K562 (cell line): ENCODE measurements around the gene PKLR. TPM values are rescaled to one million over a fixed set of nuclear protein-coding genes. Genes with fewer than 3 reads are reported as not detected.
A peak's percentile ranks its signal among the peaks of the same experiment; 100 is the strongest.

Experiments used
- CHD1 ChIP-seq: fragments of 200-600 bp; sonication (generic); IDR thresholded peaks from one replicate; pipeline ENCODE4 v1.6.1; 2012; ENCODE audit warnings: mild to moderate bottlenecking, moderate library complexity, low read length, inconsistent platforms
- SMC3 ChIP-seq: conservative IDR thresholded peaks from 2 replicates; pipeline ENCODE4 v1.6.1; 2011; ENCODE audit warnings: low read depth, low read length, improper control_type of control experiment; ENCODE audit not compliant: insufficient read depth
- ZNF347 ChIP-seq: fragments of 450-650 bp; formaldehyde crosslinking; IDR thresholded peaks from 2 replicates; pipeline ENCODE4 v1.4.0; 2020; ENCODE audit warnings: low read depth, mild to moderate bottlenecking, moderate library complexity
- ZNF644 ChIP-seq: fragments of 200-800 bp; sonication (Bioruptor generic); IDR thresholded peaks from 2 replicates; pipeline ENCODE4 v1.6.1; 2016; ENCODE audit warnings: low read depth, missing genetic modification characterization, missing compliant biosample characterization
- polyA plus RNA-seq, 8 experiments: library from polyadenylated mRNA; depleted of rRNA in 4 of 8; stranded (reverse) in 5 of 8; unstranded in 3 of 8; fragments of >200 nt; fragmentation: Nextera tagmentation in 2 of 8; fragmentation: Illumina TruSeq in 1 of 8; extraction: Ambion mirVana in 2 of 8; extraction: Trizol in 1 of 8; gene quantifications; 2 replicates each; pipeline versions ENCODE4 v1.2.1 to v1.2.3, GENCODE V29; 2011 to 2014; ENCODE audit warnings: inconsistent platforms in 1 of 8, missing spikeins in 1 of 8
- total RNA-seq, 7 experiments: library from RNA; depleted of rRNA in 6 of 7; stranded (reverse); fragments of >200 nt in 6 of 7; fragmentation: Illumina TruSeq in 2 of 7; extraction: Trizol in 2 of 7; gene quantifications; 2 replicates each; pipeline versions ENCODE4 v1.2.1 to v1.2.3, GENCODE V29; 2011 to 2021; ENCODE audit warnings: low replicate concordance in 1 of 7
- TF ChIP-seq, protein P1 (sequence below), 2 experiments: fragments of 450-650 bp; IDR thresholded peaks; 2 replicates each; pipeline ENCODE4 v1.6.1; 2018; ENCODE audit warnings: mild to moderate bottlenecking in 2 of 2, low read depth in 1 of 2; ENCODE audit not compliant: partially characterized antibody in 2 of 2
- TF ChIP-seq, protein P2 (sequence below), 2 experiments: fragments of 150-350 bp in 1 of 2; IDR thresholded peaks; 2 replicates each; pipeline ENCODE4 v1.6.1; 2012 to 2016; ENCODE audit warnings: low read depth in 2 of 2, low read length in 2 of 2, mild to moderate bottlenecking in 1 of 2, moderate library complexity in 1 of 2
- TF ChIP-seq, protein P3 (sequence below): sonication (generic); formaldehyde crosslinking; IDR thresholded peaks from 2 replicates; pipeline ENCODE4 v1.8.1; 2022; ENCODE audit warnings: missing genetic modification reagents
- TF ChIP-seq, protein P4 (sequence below): fragments of 250-450 bp; sonication (Bioruptor Pico); IDR thresholded peaks from 2 replicates; pipeline ENCODE4 v1.5.0; 2021; ENCODE audit warnings: mild to moderate bottlenecking, moderate library complexity
- TF ChIP-seq, protein P5 (sequence below): fragments of 250-450 bp; sonication (Bioruptor Pico); IDR thresholded peaks from 2 replicates; pipeline ENCODE4 v1.4.0; 2020; ENCODE audit warnings: mild to moderate bottlenecking

Gene PKLR
- total and polyA plus RNA-seq, 9 of the 15 experiments (the other 6 are each of a cell fraction or from before 2014, with no cell fraction given): 10.7 to 78.4 (median 38.2) TPM

DNA sequence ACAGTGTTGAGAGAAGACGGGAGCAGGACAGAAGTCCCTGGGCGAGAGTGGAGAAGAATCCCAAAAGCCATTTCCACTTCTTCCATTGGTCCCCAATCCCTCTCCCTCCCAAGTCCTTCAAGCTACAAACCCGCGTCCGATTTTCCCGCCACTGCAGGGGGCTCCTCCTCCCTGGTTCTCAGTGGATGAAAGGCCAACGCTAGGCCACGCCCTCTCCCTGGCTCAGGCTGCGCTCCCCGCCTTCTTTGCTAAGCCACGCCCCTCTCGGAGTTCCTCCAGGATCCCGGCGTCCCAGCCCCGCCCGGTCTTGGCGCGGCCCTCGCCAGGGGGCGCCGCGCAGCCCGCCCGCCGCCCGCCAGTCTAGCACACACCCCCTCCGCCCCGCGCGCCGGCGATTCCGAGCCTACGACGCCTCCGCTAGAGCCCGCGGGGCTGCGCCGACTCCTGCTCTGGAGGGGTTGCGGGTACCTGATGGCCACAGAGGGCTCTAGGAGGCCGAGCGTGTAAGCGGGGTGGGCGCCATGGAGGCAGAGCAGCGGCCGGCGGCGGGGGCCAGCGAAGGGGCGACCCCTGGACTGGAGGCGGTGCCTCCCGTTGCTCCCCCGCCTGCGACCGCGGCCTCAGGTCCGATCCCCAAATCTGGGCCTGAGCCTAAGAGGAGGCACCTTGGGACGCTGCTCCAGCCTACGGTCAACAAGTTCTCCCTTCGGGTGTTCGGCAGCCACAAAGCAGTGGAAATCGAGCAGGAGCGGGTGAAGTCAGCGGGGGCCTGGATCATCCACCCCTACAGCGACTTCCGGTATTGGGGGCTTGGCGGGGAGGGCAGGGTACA is 24.0 kb downstream of the PKLR start, which contains the start of gene HCN3 (continued):
- TF ChIP-seq, protein P1, sequence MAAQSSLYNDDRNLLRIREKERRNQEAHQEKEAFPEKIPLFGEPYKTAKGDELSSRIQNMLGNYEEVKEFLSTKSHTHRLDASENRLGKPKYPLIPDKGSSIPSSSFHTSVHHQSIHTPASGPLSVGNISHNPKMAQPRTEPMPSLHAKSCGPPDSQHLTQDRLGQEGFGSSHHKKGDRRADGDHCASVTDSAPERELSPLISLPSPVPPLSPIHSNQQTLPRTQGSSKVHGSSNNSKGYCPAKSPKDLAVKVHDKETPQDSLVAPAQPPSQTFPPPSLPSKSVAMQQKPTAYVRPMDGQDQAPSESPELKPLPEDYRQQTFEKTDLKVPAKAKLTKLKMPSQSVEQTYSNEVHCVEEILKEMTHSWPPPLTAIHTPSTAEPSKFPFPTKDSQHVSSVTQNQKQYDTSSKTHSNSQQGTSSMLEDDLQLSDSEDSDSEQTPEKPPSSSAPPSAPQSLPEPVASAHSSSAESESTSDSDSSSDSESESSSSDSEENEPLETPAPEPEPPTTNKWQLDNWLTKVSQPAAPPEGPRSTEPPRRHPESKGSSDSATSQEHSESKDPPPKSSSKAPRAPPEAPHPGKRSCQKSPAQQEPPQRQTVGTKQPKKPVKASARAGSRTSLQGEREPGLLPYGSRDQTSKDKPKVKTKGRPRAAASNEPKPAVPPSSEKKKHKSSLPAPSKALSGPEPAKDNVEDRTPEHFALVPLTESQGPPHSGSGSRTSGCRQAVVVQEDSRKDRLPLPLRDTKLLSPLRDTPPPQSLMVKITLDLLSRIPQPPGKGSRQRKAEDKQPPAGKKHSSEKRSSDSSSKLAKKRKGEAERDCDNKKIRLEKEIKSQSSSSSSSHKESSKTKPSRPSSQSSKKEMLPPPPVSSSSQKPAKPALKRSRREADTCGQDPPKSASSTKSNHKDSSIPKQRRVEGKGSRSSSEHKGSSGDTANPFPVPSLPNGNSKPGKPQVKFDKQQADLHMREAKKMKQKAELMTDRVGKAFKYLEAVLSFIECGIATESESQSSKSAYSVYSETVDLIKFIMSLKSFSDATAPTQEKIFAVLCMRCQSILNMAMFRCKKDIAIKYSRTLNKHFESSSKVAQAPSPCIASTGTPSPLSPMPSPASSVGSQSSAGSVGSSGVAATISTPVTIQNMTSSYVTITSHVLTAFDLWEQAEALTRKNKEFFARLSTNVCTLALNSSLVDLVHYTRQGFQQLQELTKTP (IDR thresholded peaks at IDR 0.05; ENCODE audit: low read depth in 1 of 2, partially characterized antibody in 2 of 2): no peak
- TF ChIP-seq, protein P2, sequence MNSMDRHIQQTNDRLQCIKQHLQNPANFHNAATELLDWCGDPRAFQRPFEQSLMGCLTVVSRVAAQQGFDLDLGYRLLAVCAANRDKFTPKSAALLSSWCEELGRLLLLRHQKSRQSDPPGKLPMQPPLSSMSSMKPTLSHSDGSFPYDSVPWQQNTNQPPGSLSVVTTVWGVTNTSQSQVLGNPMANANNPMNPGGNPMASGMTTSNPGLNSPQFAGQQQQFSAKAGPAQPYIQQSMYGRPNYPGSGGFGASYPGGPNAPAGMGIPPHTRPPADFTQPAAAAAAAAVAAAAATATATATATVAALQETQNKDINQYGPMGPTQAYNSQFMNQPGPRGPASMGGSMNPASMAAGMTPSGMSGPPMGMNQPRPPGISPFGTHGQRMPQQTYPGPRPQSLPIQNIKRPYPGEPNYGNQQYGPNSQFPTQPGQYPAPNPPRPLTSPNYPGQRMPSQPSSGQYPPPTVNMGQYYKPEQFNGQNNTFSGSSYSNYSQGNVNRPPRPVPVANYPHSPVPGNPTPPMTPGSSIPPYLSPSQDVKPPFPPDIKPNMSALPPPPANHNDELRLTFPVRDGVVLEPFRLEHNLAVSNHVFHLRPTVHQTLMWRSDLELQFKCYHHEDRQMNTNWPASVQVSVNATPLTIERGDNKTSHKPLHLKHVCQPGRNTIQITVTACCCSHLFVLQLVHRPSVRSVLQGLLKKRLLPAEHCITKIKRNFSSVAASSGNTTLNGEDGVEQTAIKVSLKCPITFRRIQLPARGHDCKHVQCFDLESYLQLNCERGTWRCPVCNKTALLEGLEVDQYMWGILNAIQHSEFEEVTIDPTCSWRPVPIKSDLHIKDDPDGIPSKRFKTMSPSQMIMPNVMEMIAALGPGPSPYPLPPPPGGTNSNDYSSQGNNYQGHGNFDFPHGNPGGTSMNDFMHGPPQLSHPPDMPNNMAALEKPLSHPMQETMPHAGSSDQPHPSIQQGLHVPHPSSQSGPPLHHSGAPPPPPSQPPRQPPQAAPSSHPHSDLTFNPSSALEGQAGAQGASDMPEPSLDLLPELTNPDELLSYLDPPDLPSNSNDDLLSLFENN (IDR thresholded peaks at IDR 0.05; ENCODE audit: low read depth in 2 of 2, low read length in 2 of 2): no peak
- peak; percentile 50; the same call in 1 of the 2 replicates for TF ChIP-seq SMC3
- TF ChIP-seq, protein P3, sequence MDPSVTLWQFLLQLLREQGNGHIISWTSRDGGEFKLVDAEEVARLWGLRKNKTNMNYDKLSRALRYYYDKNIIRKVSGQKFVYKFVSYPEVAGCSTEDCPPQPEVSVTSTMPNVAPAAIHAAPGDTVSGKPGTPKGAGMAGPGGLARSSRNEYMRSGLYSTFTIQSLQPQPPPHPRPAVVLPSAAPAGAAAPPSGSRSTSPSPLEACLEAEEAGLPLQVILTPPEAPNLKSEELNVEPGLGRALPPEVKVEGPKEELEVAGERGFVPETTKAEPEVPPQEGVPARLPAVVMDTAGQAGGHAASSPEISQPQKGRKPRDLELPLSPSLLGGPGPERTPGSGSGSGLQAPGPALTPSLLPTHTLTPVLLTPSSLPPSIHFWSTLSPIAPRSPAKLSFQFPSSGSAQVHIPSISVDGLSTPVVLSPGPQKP (CRISPR knock-in tag): no peak
- no peak for TF ChIP-seq ZNF644
- TF ChIP-seq, protein P4, sequence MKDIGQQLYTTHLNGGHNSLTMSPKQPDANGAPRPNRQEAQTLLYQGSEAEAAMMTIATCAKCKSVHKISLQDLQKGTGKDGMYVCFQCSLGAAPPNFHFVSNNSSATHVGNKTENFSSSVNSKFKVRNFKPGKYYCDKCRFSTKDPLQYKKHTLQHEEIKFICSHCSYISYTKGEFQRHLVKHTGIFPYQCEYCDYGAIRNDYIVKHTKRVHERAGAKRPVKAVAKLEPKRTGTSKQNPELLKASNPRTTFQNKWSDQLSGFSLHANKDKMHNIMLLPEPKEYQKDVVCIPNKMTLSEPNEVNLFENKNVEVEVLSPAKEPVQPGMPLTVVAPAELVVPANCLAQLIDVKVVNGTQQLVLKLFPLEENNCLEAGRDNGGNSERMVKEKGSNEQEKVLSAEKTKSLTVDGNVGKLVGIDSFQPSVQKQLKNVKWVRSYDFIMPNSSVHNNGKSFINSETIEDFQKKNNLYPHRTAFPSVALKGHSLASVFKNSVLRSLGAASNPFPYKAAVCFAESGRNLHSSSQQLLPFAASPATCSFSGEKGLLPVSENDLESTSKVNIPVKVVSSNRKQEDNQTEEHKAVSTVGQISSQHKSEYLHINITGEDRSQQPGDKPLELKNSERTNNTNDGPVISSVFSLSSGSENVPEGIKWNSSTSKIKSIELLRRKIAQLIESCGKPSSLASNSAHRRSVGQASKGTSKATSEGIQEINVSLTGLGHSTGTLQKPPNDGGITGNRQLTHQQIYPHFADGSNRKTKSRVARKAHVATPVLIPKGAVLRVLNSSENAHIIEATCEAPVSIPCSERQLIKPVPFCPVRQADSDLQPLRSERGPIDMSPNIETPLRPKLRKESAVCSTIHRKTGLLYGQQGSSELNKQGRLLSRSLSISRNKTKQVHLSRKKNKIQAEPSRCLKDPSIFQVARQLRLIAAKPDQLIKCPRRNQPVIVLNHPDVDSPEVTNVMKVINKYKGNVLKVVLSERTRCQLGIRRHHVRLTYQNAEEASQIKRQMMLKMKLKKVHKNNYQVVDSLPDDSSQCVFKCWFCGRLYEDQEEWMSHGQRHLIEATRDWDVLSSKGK (CRISPR knock-in tag): no peak
- TF ChIP-seq, protein P5, sequence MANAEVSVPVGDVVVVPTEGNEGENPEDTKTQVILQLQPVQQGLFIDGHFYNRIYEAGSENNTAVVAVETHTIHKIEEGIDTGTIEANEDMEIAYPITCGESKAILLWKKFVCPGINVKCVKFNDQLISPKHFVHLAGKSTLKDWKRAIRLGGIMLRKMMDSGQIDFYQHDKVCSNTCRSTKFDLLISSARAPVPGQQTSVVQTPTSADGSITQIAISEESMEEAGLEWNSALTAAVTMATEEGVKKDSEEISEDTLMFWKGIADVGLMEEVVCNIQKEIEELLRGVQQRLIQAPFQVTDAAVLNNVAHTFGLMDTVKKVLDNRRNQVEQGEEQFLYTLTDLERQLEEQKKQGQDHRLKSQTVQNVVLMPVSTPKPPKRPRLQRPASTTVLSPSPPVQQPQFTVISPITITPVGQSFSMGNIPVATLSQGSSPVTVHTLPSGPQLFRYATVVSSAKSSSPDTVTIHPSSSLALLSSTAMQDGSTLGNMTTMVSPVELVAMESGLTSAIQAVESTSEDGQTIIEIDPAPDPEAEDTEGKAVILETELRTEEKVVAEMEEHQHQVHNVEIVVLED (CRISPR knock-in tag): 0 out of 2 replicates have a peak, but pooled peaks have one; percentile 19
- no peak for TF ChIP-seq ZNF347 (CRISPR knock-in tag)
- TF ChIP-seq CHD1: peak; percentile 65
